IPS-20b (cell line): ENCODE measurements around the gene PROKR2.
A peak's percentile ranks its signal among the peaks of the same experiment; 100 is the strongest.

Experiments used
- H3K27ac ChIP-seq: one replicate; pipeline ENCODE4 v1.5.1; 2013; ENCODE audit warnings: low read length
- H3K27me3 ChIP-seq: 2 replicates; pipeline ENCODE4 v1.6.1; 2013; ENCODE audit warnings: mild to moderate bottlenecking, low read length, inconsistent platforms; ENCODE audit not compliant: insufficient read depth
- H3K36me3 ChIP-seq: 2 replicates; pipeline ENCODE4 v1.6.1; 2013; ENCODE audit warnings: low read depth, mild to moderate bottlenecking, inconsistent platforms, low read length, moderate library complexity; ENCODE audit not compliant: insufficient read depth
- H3K4me1 ChIP-seq: 2 replicates; pipeline ENCODE4 v1.6.1; 2013; ENCODE audit warnings: mild to moderate bottlenecking, control low read depth, inconsistent platforms, low read length, moderate library complexity; ENCODE audit not compliant: insufficient read depth
- H3K4me3 ChIP-seq: 2 replicates; pipeline ENCODE4 v1.5.1; 2013; ENCODE audit warnings: mild to moderate bottlenecking, low read length, inconsistent platforms
- H3K9ac ChIP-seq: 2 replicates; pipeline ENCODE4 v1.6.1; 2013; ENCODE audit warnings: low read depth, mild to moderate bottlenecking, inconsistent platforms, low read length, moderate library complexity
- H3K9me3 ChIP-seq: 2 replicates; pipeline ENCODE4 v1.6.1; 2013; ENCODE audit warnings: mild to moderate bottlenecking, low read depth, low read length, inconsistent platforms; ENCODE audit not compliant: insufficient read depth

Gene PROKR2

DNA sequence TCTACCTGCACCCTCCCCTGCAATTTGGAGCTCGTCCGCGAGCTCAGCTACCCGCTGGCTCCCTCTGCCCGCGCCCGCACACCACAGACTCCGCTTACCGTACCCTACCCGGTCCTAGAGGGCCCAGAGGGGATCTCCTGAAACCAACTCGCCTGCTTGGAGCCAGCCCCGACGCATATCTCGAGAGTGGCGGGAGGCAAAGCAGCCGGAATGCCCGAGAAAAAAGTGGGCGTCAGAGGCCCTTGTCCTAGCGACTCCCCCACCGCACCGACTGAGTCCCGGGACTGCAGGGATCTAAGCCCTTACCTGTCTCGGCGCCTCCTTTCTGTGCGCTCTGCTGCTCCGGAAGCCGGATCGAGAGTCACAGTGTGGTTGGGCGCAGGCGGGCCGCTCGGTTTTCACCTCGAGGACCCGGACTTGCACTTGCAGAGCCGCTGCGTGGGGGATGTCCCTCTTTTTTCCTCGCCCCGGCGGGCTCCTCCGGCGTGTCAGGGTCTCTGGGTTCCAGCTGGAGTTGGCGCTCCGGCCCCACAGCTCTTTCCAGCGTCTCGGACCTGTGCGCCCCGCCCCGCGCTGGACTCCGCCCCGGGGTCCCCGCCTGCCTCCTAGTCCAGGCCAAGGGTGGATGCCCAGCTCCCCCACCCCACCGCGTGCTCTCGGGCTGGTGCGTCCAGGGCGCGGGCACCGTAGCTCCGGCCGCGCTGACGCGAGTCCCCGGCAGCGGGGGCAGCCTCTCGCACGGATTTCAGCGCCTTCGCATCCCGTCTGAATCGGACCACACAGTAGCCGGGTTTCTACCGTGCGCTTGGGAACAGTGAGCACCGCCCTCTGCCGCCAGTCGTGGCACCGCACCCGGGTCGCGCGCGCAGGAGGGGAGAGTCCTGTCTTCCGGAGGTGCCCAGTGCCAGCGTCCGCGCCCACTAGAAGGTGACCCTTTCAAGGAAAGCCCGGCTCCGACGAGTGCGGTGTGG is at the start of gene PROKR2:
Gene PROKR2 (minus strand): TSS at position 767 of the 971 bp plus-strand sequence. CDS start 2,585 bp downstream, outside the sequence.
- no peaks in the 10 kb centered on the region for H3K36me3 ChIP-seq
- H3K4me1 ChIP-seq, result no peaks in the 10 kb centered on the region
- H3K9me3 ChIP-seq, result no peaks in the 10 kb centered on the region
- H3K27ac ChIP-seq, result no peak within 1 kb of the TSS
- H3K4me3 ChIP-seq, result peak within 1 kb of the TSS; percentile 88
- peak within 1 kb of the TSS; percentile 45; the same call in 1 of the 2 replicates for H3K9ac ChIP-seq
- H3K27me3 ChIP-seq, result peaks cover 63% of the 10 kb centered on the region

DNA sequence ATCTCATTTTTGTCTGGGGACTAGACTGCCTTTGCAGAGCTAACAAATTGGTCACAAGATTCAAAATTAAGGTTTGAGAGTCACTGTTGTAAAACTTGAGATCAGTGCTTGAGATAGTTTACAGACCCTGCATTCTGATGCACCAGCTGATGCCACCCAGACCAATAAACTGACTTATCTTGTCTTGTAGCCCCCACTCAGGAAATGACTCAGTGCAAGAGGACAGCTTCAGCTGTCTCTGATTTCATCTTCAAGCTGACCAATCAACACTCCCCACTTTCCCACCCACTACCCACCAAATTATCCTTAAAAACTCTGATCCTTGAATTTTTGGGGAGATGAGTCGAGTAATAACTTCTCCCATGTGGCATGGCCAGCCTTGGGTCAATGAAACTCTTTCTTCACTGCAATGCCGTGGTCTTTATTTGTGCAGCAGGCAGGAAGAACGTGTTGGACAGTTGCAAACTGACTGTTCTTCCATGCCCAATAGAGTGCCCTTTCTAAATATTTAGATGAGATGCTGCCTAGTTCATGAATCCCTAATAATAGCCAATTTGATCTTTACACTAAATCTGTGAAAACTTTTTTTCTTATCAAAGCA is 48.3 kb upstream of the PROKR2 start:
- H3K36me3 ChIP-seq, result no peaks in the 10 kb centered on the region
- peaks cover 28% of the 10 kb centered on the region for H3K9me3 ChIP-seq
- H3K27ac ChIP-seq, result no peak overlapping the region
- H3K9ac ChIP-seq, result no peak overlapping the region
- H3K4me1 ChIP-seq, result no peaks in the 10 kb centered on the region
- H3K27me3 ChIP-seq, result no peaks in the 10 kb centered on the region
- no peak overlapping the region for H3K4me3 ChIP-seq

DNA sequence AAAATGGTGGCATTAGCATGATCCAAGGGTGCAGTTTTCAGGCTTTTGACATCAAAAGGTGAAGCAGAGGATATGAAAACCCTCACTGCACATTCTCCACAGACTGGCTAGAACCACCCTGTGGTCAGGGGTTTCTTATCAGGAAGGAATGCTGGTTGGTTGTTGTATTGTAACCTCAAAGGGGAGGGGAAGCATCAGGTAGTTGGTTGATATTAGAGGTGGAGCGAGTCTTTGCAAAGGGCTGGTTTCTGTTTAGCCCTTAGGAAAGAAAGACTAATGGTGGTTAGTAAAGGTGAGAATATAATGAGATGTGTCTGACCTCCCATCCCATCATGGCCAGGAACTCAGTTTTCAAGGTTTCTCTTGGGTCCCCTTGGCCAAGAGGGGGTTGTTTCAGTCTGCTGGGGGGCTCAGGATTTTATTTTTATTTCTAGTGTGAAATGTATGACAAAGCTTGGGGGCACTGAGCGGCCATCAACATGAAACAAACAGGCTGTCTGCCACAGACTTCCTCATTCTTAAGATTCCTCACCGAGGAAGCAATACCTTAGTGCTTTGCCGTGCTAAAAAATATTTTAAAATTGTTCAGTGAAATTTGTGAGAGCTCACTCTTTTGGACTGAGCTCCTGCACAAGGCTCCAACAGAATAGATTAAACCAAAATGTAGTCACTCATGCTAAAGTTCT is 47.5 kb upstream of the PROKR2 start:
- Histone ChIP-seq H3K27me3 (no peaks in the 10 kb centered on the region), H3K27ac (no peak overlapping the region), H3K4me1 (no peaks in the 10 kb centered on the region), H3K9ac (no peak overlapping the region), H3K4me3 (no peak overlapping the region), H3K9me3 (peaks cover 28% of the 10 kb centered on the region), H3K36me3 (no peaks in the 10 kb centered on the region)

DNA sequence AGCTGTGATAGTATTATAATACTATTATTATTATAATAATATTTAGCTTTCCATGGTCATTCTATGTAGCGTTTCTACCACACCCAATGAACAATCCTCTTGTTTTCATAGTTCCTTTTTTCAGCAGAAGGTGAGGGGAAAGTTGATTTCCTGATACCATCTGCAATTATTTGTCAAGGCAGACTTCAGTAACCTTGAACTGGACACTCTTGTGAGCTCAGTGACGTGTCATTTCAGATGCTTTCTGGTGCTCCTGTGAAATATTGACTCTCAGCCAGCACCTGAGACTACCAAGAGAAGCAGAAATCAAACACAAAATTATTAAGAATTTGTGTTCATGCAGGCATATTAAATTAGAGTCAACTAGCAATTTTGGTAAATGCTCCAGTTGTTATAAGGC is 46.0 kb upstream of the PROKR2 start:
- H3K27ac ChIP-seq, result no peak overlapping the region
- H3K9ac ChIP-seq, result no peak overlapping the region
- no peaks in the 10 kb centered on the region for H3K36me3 ChIP-seq
- no peaks in the 10 kb centered on the region for H3K27me3 ChIP-seq
- H3K4me3 ChIP-seq, result no peak overlapping the region
- H3K4me1 ChIP-seq, result no peaks in the 10 kb centered on the region
- peaks cover 28% of the 10 kb centered on the region for H3K9me3 ChIP-seq

DNA sequence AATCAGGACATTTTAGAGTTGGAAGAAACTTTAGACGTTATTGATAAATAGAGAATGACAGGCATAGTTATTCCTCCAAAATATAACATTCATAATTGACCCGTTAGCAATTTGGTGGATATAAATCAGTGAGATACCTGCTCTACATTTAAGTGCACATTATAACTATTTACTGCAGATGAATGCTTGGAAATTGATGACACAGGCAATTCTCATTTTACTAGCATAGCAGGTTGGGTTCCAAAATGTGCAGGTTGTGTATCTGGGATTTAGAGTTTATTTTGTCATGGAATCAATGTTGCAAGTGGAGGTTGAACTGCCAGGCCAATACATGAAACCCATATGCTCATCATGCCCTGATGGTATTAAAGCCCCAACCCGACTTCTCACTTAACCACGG is 44.4 kb upstream of the PROKR2 start:
- Histone ChIP-seq H3K27ac (no peak overlapping the region), H3K9me3 (peaks cover 15% of the 10 kb centered on the region), H3K4me1 (no peaks in the 10 kb centered on the region), H3K9ac (no peak overlapping the region), H3K36me3 (no peaks in the 10 kb centered on the region), H3K4me3 (no peak overlapping the region), H3K27me3 (no peaks in the 10 kb centered on the region)

DNA sequence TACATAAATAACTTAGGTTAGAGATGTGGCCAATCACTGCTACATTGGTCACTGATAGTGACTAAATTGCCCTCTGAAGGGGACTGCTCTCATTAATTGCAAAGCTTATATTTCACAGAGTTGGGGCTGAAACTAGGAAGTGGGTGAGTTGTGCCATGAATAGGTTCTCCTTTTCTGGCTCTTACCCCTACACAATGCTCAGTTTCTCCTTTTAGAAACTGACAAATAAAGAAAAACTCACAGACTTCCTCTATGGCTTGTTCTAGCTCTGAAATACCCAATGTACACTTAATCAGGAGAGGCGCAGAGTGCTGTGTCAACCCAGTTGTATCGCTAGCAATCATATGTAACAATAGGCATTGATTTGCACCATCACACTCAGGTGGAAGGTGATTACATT is 41.2 kb upstream of the PROKR2 start:
- no peak overlapping the region for H3K4me3 ChIP-seq
- no peaks in the 10 kb centered on the region for H3K4me1 ChIP-seq
- no peaks in the 10 kb centered on the region for H3K9me3 ChIP-seq
- H3K9ac ChIP-seq, result no peak overlapping the region
- no peak overlapping the region for H3K27ac ChIP-seq
- H3K27me3 ChIP-seq, result no peaks in the 10 kb centered on the region
- H3K36me3 ChIP-seq, result no peaks in the 10 kb centered on the region

DNA sequence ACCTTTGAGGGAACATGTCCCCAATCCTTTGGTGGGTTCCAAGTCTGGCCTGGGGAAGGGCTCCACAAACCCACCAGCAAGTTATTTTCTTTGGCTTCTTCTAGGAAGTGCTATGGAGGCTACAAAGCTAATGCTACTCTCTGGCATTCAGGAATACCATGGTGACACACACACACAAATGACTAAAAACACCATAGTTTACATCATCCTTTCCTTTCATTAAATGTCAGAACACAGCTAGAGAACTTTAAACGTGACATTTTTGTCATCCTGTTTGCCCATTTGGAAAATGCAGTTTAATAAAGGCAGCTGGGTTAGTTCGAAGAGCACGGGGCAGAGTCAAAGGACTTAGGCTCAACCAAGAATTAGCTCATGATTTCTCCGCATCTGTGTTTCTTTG is 40.2 kb upstream of the PROKR2 start:
- Histone ChIP-seq H3K27ac (no peak overlapping the region), H3K27me3 (no peaks in the 10 kb centered on the region), H3K9ac (no peak overlapping the region), H3K4me3 (no peak overlapping the region), H3K4me1 (no peaks in the 10 kb centered on the region), H3K9me3 (no peaks in the 10 kb centered on the region), H3K36me3 (no peaks in the 10 kb centered on the region)

DNA sequence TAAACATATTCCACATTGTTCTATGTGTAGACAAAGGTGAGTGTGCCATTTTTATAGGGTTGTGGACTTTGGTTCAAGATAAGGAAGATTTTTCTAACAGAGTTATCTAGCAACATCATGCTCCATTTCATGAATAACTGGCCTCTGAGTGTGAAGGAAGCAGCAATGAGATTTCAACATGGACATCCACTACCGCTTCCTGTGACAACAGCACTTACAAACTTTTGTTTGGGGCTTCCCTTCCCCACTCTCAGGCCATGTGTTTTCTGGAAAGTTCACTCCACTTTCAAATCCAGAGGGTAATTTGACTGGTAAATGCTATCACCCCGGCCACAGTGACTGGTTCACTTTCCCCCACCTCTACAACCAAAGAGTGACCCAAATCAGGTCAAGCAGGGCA is 38.1 kb upstream of the PROKR2 start:
- no peaks in the 10 kb centered on the region for H3K27me3 ChIP-seq
- no peak overlapping the region for H3K27ac ChIP-seq
- no peaks in the 10 kb centered on the region for H3K9me3 ChIP-seq
- H3K4me1 ChIP-seq, result no peaks in the 10 kb centered on the region
- no peak overlapping the region for H3K9ac ChIP-seq
- H3K36me3 ChIP-seq, result no peaks in the 10 kb centered on the region
- no peak overlapping the region for H3K4me3 ChIP-seq

DNA sequence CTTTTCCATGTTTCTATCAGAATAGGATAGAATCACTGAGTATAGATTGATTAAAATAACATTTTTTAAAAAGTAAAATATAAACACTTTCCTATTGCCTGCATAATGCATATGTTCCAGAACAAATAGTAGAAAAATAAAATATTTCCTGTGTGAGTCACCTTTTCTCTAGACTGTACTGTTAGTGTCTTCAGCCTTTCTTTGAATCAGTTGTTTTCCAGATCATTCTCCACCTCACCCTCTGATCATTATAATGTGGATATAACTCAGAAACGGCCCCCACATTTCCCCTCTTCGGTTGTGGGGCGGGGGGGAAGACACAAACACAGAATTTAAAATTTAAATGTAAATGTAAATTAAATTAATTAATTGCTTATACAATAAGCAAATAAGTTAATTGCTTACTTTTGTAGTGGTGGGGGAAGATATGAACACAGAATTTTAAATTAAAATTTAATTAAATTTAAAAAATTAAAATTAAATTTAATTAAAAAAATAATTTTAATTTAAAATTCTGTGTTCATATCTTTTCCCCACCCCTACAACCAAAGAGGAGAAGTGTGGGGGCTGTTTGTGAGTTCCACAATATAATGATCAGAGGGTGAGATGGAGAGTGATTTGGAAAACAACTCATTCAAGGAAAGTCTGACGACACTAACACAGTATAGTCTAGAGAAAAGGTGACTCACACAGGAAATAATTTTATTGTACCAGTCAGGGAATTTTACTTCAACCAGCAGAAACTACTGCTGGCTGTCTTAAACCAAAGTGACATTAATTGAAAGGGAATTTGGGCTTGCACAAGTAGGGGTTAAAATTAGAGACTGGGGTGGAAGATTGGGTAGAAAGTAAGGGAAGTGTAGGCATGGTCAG is 37.1 kb upstream of the PROKR2 start:
- H3K27ac ChIP-seq, result no peak overlapping the region
- H3K4me1 ChIP-seq, result no peaks in the 10 kb centered on the region
- no peaks in the 10 kb centered on the region for H3K9me3 ChIP-seq
- no peak overlapping the region for H3K4me3 ChIP-seq
- no peaks in the 10 kb centered on the region for H3K36me3 ChIP-seq
- H3K9ac ChIP-seq, result no peak overlapping the region
- H3K27me3 ChIP-seq, result no peaks in the 10 kb centered on the region

DNA sequence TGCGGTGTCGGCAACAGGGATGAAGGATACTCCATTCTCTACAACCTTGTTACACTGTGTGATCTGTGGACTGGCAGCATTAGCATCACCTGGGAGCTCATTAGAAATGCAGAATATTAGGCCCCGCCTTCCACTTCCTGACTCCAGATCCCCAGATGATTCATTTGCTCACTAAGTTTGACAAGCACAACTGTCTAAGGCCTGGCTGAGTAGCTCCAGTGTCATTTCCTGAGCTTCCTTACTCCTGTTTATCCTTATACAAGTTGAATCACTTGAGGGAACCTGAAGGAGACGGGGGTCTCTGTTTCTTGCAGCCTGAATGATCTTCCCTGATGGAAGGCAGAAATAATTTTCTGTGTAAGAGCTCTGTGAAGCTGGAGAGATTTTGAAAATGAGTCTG is 32.7 kb upstream of the PROKR2 start:
- Histone ChIP-seq H3K4me3 (no peak overlapping the region), H3K27me3 (no peaks in the 10 kb centered on the region), H3K9ac (no peak overlapping the region), H3K9me3 (peaks cover 5% of the 10 kb centered on the region; the same call in 1 of the 2 replicates), H3K27ac (no peak overlapping the region), H3K36me3 (no peaks in the 10 kb centered on the region), H3K4me1 (no peaks in the 10 kb centered on the region)

DNA sequence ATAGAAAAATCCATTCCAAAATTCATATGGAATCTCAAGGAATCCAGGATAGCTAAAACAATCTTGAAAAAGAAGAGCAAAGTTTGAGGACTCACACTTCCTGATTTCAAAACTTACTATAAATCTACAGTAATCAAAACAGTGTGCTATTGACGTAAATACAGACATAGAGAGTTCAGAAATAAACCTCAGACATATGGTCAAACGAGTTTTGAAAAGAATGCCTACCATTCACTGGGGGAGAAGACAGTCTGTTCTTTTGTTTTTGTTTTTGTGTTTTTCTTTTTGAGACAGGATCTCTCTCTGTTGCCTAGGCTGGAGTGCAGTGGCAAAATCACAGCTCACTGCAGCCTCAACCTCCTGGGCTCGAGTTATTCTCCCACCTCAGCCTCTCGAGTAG is 25.3 kb upstream of the PROKR2 start:
- no peak overlapping the region for H3K9ac ChIP-seq
- no peaks in the 10 kb centered on the region for H3K27me3 ChIP-seq
- no peaks in the 10 kb centered on the region for H3K4me1 ChIP-seq
- H3K4me3 ChIP-seq, result no peak overlapping the region
- H3K27ac ChIP-seq, result no peak overlapping the region
- H3K9me3 ChIP-seq, result no peaks in the 10 kb centered on the region
- no peaks in the 10 kb centered on the region for H3K36me3 ChIP-seq
